Brain microvascular endothelial cell (primary cell): ENCODE results near the gene PROZ.

Experiments used
- DNase-seq: peaks from one replicate; pipeline ENCODE4 v3.0.0-alpha.2; 2020
- H3K27ac ChIP-seq: fragments of 250-450 bp; sonication (Bioruptor Pico); 2 replicates; pipeline ENCODE4 v1.5.1; 2020; ENCODE audit warnings: mild to moderate bottlenecking, moderate library complexity
- H3K27me3 ChIP-seq: fragments of 250-450 bp; sonication (Bioruptor Pico); replicated peaks from 2 replicates; pipeline ENCODE4 v1.5.1; 2020; ENCODE audit warnings: mild to moderate bottlenecking
- H3K36me3 ChIP-seq: fragments of 250-450 bp; sonication (Bioruptor Pico); replicated peaks from 2 replicates; pipeline ENCODE4 v1.5.1; 2020; ENCODE audit warnings: mild to moderate bottlenecking
- H3K4me3 ChIP-seq: 2 replicates; pipeline ENCODE4 v1.5.1; 2011; ENCODE audit warnings: low read depth, mild to moderate bottlenecking, control low read depth, low read length, moderate library complexity
- CTCF ChIP-seq: IDR thresholded peaks from 2 replicates; pipeline ENCODE4 v1.5.1; 2011; ENCODE audit warnings: low read depth, mild to moderate bottlenecking, moderate library complexity, low read length, control low read depth, inconsistent platforms; ENCODE audit errors: missing control alignments
- in situ Hi-C: cut with HindIII; loops from 2 replicates; pipeline ENCODE4 v1.10.0; 2017; ENCODE audit warnings: low sequenced_read_pairs, low pct_ligation_motif_present

Gene PROZ

GRCh38 chr13:113119822-113120189, 38.6 kb upstream of the PROZ start:
- Histone ChIP-seq H3K27me3 (no peaks in the 10 kb centered on the region), H3K27ac (no peak overlapping the region), H3K4me3 (no peak overlapping the region), H3K36me3 (no peaks in the 10 kb centered on the region)
- in situ Hi-C loops, result no loop called here
- no peak for TF ChIP-seq CTCF
- no peak for DNase-seq

- no peak overlapping the region for H3K27ac ChIP-seq
- H3K4me3 ChIP-seq, result no peak overlapping the region
- DNase-seq, result no peak
- TF ChIP-seq CTCF, result no peak
- H3K27me3 ChIP-seq, result no peaks in the 10 kb centered on the region
- no peaks in the 10 kb centered on the region for H3K36me3 ChIP-seq
- in situ Hi-C loops, result no loop called here
Observed at GRCh38 chr13:113120300-113121182, 37.9 kb upstream of the PROZ start.

GRCh38 chr13:113121183-113121927, 37.1 kb upstream of the PROZ start:
- in situ Hi-C loops, result no loop called here
- no peak for DNase-seq
- Histone ChIP-seq H3K27ac (no peak overlapping the region), H3K36me3 (no peaks in the 10 kb centered on the region), H3K27me3 (no peaks in the 10 kb centered on the region), H3K4me3 (no peak overlapping the region)
- TF ChIP-seq CTCF, result no peak

GRCh38 chr13:113121928-113122471, 36.4 kb upstream of the PROZ start:
- in situ Hi-C loops, result no loop called here
- Histone ChIP-seq H3K4me3 (no peak overlapping the region), H3K27me3 (no peaks in the 10 kb centered on the region), H3K36me3 (no peaks in the 10 kb centered on the region), H3K27ac (no peak overlapping the region)
- no peak for DNase-seq
- no peak for TF ChIP-seq CTCF

GRCh38 chr13:113122550-113123225, 35.8 kb upstream of the PROZ start, which contains the start of gene F10:
Gene F10, plus strand, starts transcription at chr13:113122799. Its CDS starts 57 bp downstream, at chr13:113122856.
- H3K36me3 ChIP-seq, result no peaks in the 10 kb centered on the region
- H3K4me3 ChIP-seq, result peak within 1 kb of the TSS; percentile 43
- in situ Hi-C loops, result no loop called here
- no peak within 1 kb of the TSS for H3K27ac ChIP-seq
- no peaks in the 10 kb centered on the region for H3K27me3 ChIP-seq
- peak; percentile 75 for DNase-seq
- peak; percentile 29 for TF ChIP-seq CTCF
